HFFc6 (cell line): ENCODE measurements around the gene ACOXL. TPM values are rescaled to one million over a fixed set of nuclear protein-coding genes. Genes with fewer than 3 reads are reported as not detected.
"Not testable (repeated sequence)": the region's sequence is repeated elsewhere in the genome, so short reads cannot be mapped to it uniquely, and the experiment has no call there.

Experiments
- DNase-seq: peaks from one replicate; pipeline ENCODE4 v3.0.0-alpha.2; 2018
- H3K27ac Mint-ChIP-seq: 2 replicates; pipeline ENCODE4 v1.8.0; 2020; ENCODE audit warnings: mild to moderate bottlenecking, mixed read lengths
- H3K27me3 Mint-ChIP-seq: 2 replicates; pipeline ENCODE4 v1.8.0; 2021; ENCODE audit warnings: mild to moderate bottlenecking, moderate library complexity, mixed read lengths; ENCODE audit not compliant: insufficient read depth
- H3K36me3 Mint-ChIP-seq: 2 replicates; pipeline ENCODE4 v1.8.0; 2021; ENCODE audit warnings: low read depth, mixed read lengths
- H3K4me1 Mint-ChIP-seq: 2 replicates; pipeline ENCODE4 v1.8.0; 2020; ENCODE audit warnings: low read depth, mixed read lengths
- H3K4me3 Mint-ChIP-seq: 2 replicates; pipeline ENCODE4 v1.8.0; 2020; ENCODE audit warnings: mild to moderate bottlenecking, moderate library complexity, mixed read lengths
- H3K9me3 Mint-ChIP-seq: 2 replicates; pipeline ENCODE4 v1.8.0; 2020; ENCODE audit warnings: mild to moderate bottlenecking, mixed read lengths
- total RNA-seq, 6 experiments: library from RNA; stranded (reverse); fragmentation: NEBNext Ultra II Directional; extraction: Animal tissue kit (Norgen Biotek cat#: 25700); gene quantifications; 2 replicates in 1 of 6; 3 replicates in 5 of 6; pipeline ENCODE4 v1.2.3, GENCODE V29; 2021
- TF ChIP-seq, protein P1 (sequence below): fragments of 200-600 bp; sonication (generic); IDR thresholded peaks from 2 replicates; pipeline ENCODE4 v1.5.0; 2021; ENCODE audit warnings: antibody characterized with exemption, mild to moderate bottlenecking

The ACOXL gene
- total RNA-seq, 6 experiments from 2014 or later, result not detected

DNA sequence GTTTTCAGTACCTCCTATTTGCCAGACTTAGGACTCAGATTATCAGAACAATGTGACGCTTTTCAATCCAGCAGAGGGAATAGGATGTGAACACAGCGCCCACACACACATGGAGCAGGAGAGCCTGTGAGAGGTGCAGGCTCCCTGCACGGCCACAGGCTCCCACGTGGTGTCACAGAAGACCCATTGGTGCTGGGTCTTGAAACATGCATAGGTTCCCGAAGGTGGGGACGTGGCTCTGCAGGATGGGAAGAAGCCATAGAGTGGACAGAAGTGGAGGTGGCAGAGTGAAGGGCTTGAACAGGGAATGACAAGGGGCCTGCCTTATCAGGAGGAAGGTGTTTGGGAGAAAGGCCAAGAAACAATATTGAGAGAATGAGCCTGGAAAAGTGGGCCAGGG is 309.9 kb downstream of the ACOXL start:
- Mint-ChIP-seq H3K36me3 (no peaks in the 10 kb centered on the region), H3K9me3 (no peaks in the 10 kb centered on the region), H3K4me1 (no peaks in the 10 kb centered on the region), H3K27me3 (peaks cover 70% of the 10 kb centered on the region), H3K4me3 (no peak overlapping the region), H3K27ac (no peak overlapping the region)
- TF ChIP-seq, protein P1, sequence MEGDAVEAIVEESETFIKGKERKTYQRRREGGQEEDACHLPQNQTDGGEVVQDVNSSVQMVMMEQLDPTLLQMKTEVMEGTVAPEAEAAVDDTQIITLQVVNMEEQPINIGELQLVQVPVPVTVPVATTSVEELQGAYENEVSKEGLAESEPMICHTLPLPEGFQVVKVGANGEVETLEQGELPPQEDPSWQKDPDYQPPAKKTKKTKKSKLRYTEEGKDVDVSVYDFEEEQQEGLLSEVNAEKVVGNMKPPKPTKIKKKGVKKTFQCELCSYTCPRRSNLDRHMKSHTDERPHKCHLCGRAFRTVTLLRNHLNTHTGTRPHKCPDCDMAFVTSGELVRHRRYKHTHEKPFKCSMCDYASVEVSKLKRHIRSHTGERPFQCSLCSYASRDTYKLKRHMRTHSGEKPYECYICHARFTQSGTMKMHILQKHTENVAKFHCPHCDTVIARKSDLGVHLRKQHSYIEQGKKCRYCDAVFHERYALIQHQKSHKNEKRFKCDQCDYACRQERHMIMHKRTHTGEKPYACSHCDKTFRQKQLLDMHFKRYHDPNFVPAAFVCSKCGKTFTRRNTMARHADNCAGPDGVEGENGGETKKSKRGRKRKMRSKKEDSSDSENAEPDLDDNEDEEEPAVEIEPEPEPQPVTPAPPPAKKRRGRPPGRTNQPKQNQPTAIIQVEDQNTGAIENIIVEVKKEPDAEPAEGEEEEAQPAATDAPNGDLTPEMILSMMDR, result no peak
- no peak for DNase-seq

DNA sequence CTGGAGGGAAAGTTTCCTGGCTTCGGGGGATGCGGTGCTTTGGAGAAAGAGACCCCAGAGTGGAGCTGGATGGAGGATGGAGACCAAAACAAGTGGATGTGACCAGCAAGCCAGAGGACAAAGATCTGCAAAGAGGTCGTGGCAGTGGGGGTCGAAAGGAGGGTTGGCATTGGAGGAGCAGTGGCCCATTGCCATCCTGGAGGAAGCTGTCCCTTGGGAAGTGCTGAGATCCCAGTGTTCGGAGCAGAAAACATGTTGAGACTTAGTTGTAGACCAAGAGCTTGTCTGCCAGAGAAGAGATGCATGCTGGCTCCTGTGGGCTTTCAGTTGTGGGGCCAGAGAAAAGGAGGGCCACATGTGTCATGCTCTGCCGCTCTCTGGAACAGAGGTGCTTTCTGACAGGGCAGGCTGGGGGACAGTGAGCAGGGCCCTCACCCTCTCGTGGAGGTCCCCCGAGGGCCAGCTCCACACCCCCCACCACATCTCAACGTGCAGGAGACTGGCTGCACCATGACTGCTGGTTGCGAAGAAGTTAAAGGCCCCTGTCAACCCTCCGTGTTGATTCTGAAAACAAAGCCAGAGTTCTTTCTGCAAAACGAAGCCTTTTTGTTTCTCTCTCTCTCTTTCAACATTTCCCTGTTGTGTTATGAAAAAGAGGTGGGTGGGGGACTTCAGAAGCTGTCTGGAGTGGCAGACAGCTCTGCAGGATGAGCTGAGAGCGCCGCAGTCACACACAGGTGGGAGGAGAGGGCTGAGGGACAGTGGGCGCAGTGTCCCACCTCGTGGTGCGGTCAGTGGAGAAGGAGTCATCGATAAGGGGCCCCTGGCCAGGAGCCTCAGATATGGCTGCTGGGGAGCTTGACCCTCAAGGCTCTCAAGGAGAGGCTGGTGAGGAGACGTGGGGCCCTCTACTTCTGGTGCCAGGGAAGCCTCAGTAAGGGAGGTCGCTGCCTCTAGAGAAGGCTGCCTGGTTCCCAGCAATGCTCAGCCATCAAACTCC is 310.7 kb downstream of the ACOXL start:
- Mint-ChIP-seq H3K36me3 (no peaks in the 10 kb centered on the region), H3K27me3 (peaks cover 68% of the 10 kb centered on the region), H3K4me1 (no peaks in the 10 kb centered on the region), H3K27ac (no peak overlapping the region), H3K9me3 (no peaks in the 10 kb centered on the region), H3K4me3 (no peak overlapping the region)
- DNase-seq, result no peak
- TF ChIP-seq, protein P1, result no peak

DNA sequence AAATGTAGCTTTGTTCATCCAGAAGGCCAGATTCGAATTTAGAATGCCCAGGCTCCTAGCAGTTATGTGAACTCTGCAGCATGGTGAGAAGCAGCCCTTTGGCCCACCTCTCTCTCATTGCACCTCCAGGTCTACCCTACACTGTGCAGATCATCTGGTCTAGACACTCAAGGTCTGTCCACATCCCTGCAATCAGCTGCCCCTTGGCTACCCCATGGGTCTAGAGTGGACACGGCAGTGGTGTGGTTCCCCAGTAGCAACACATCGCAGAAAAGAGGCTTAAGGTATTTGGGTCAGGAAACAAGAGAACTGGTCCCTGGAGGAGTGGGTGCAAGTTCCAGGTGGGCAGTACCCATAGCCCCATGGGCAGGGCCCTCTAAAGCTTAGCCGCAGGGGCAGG is 311.7 kb downstream of the ACOXL start:
- no peak for DNase-seq
- H3K4me3 Mint-ChIP-seq, result no peak overlapping the region
- H3K9me3 Mint-ChIP-seq, result no peaks in the 10 kb centered on the region
- H3K36me3 Mint-ChIP-seq, result no peaks in the 10 kb centered on the region
- no peaks in the 10 kb centered on the region for H3K4me1 Mint-ChIP-seq
- H3K27ac Mint-ChIP-seq, result no peak overlapping the region
- TF ChIP-seq, protein P1, result no peak
- H3K27me3 Mint-ChIP-seq, result peaks cover 67% of the 10 kb centered on the region

DNA sequence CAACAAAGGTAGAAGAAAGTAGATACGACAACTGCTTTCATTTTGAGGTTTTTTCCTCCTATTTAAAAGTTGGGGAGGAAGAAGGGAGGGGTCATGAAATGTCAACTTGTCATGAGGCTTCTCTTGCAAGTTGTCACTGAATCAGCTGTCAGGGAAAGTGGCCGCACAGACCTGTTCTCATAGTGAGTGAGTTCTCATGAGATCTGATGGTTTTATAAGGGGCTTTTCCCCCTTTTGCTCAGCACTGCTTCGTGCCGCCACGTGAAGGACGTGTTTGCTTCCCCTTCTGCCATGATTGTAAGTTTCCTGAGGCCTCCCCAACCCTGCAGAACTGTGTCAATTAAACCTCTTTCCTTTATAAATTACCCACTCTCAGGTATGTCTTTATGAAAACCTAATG is 312.9 kb downstream of the ACOXL start:
- not testable (repeated sequence) for H3K9me3 Mint-ChIP-seq, H3K27ac Mint-ChIP-seq, H3K4me3 Mint-ChIP-seq, DNase-seq, H3K36me3 Mint-ChIP-seq, H3K4me1 Mint-ChIP-seq
- H3K27me3 Mint-ChIP-seq, result peaks cover 63% of the 10 kb centered on the region

DNA sequence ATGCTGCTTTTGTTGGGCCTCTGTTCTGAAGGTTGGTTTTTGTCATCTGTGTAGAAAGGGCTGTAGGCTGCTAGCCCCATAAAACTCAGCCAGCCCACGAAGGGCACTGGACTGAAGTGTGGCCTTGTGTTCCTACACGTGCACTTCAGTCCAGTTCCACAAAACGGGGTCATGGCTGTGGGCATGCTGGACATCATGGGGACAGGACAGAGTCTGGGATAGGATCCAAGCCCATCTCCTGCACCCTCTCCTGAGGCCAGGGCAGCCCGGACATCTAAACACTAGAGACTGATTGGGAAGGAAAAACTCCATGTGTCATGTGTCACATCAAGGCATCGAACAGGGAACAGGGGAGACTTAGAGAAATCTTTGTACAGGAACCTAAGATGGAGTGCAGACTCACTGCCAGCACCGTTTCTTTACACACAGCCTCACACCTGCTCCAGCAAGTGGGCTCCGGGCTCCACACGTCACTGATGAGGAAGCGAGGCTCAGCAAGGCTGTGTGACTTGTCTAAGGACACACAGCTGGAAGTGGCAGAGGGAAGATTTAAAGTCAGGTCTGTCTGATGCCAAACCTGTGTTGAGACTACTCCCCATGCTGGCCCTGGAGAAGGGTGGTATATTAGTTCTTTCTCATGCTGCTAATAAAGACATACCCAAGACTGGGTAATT is 313.5 kb downstream of the ACOXL start:
- no peaks in the 10 kb centered on the region for H3K4me1 Mint-ChIP-seq
- TF ChIP-seq, protein P1, result no peak
- no peaks in the 10 kb centered on the region for H3K36me3 Mint-ChIP-seq
- no peaks in the 10 kb centered on the region for H3K9me3 Mint-ChIP-seq
- no peak overlapping the region for H3K4me3 Mint-ChIP-seq
- peaks cover 64% of the 10 kb centered on the region for H3K27me3 Mint-ChIP-seq
- no peak overlapping the region for H3K27ac Mint-ChIP-seq
- no peak for DNase-seq

DNA sequence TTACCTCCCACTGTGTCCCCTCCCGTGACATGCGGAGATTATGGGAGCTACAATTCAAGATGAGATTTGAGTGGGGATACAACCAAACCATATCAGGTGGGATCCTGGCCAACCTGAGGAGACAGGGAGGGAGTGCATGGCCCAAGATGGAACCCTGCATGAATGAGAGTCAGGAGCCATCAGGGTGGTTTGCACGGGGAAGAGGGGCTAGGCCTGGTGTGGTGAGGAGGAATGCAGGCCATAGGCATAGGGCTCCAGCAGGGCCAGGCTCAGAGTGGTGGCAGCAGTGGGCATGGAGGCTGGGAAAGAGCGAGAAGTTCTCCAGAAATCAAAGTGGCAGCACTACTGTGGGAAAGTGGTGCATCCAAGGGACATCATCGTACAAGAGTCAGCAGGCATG is 314.3 kb downstream of the ACOXL start:
- DNase-seq, result no peak
- Mint-ChIP-seq H3K27me3 (peaks cover 63% of the 10 kb centered on the region), H3K4me3 (no peak overlapping the region), H3K4me1 (no peaks in the 10 kb centered on the region), H3K27ac (no peak overlapping the region), H3K36me3 (no peaks in the 10 kb centered on the region), H3K9me3 (no peaks in the 10 kb centered on the region)
- TF ChIP-seq, protein P1, result no peak
